Adrenal gland (tissue), 12 donors: Measurements from ENCODE around the gene KCNK2. TPM values are rescaled to one million over a fixed set of nuclear protein-coding genes. Genes with fewer than 3 reads are reported as not detected.

Experiments used
- DNase-seq, 7 donors: peaks; one replicate each; pipeline ENCODE4 v3.0.0-alpha.2; 2019 to 2020
- H3K27ac ChIP-seq, 5 donors: fragments of 200-600 bp; sonication (generic) in 4 of 5; 1 replicate in 3 of 5; 2 replicates in 2 of 5; pipeline versions ENCODE4 v1.5.1 to v1.8.0; 2016 to 2020; ENCODE audit warnings: mild to moderate bottlenecking in 1 of 5
- H3K27me3 ChIP-seq: fragments of 200-600 bp; 2 replicates; pipeline ENCODE4 v1.8.0; 2021
- H3K36me3 ChIP-seq, 2 donors: fragments of 200-600 bp; replicated peaks in 1 of 2; 1 replicate in 1 of 2; 2 replicates in 1 of 2; pipeline versions ENCODE4 v1.5.1 to v1.8.0; 2018 to 2022
- H3K4me1 ChIP-seq, 2 donors: fragments of 200-600 bp; replicated peaks in 1 of 2; 1 replicate in 1 of 2; 2 replicates in 1 of 2; pipeline versions ENCODE4 v1.5.1 to v1.8.0; 2018 to 2021
- H3K4me3 ChIP-seq, 4 donors: fragments of 200-600 bp; sonication (generic) in 3 of 4; one replicate each; pipeline ENCODE4 v1.5.1; 2016 to 2018
- H3K9me3 ChIP-seq, 3 donors: fragments of 200-600 bp; sonication (generic) in 1 of 3; replicated peaks in 1 of 3; 1 replicate in 2 of 3; 2 replicates in 1 of 3; pipeline versions ENCODE4 v1.5.1 to v1.8.0; 2016 to 2021
- CTCF ChIP-seq, 6 experiments: fragments of 450-650 bp in 4 of 6; fragments of 200-600 bp in 2 of 6; sonication (generic) in 1 of 6; IDR thresholded peaks; 1 replicate in 5 of 6; 2 replicates in 1 of 6; pipeline versions ENCODE4 v1.5.1 to v1.8.0; 2016 to 2021; ENCODE audit warnings: antibody characterized with exemption in 6 of 6, mild to moderate bottlenecking in 2 of 6, moderate library complexity in 1 of 6
- POLR2A ChIP-seq, 2 donors: fragments of 450-650 bp; IDR thresholded peaks; one replicate each; pipeline ENCODE4 v1.6.1; 2017; ENCODE audit warnings: antibody characterized with exemption in 2 of 2, mild to moderate bottlenecking in 2 of 2, moderate library complexity in 1 of 2
- WGBS, 4 donors: extraction: QIAGEN DNeasy Blood & Tissue Kit in 2 of 4; methylation state at CpG; one replicate each; pipeline versions ENCODE4 v1.1.5 to v1.1.7; 2013 to 2017; 5-methylcytosine and 5-hydroxymethylcytosine counted together
- intact Hi-C, 2 donors: fragments of 100-400 bp; cut with DNase I; formaldehyde crosslinking; loops; one replicate each; pipeline versions ENCODE4 v1.14.1 to v1.15.0; 2022 to 2023
- polyA plus RNA-seq, 3 donors: library from polyadenylated mRNA; stranded (reverse); fragments of 200-250 nt in 2 of 3; fragments of 350-450 nt in 1 of 3; fragmentation: Illumina TruSeq in 1 of 3; extraction: RNeasy Lipid Tissue Mini Kit (QIAGEN cat#74804) in 1 of 3; gene quantifications; one replicate each; pipeline ENCODE4 v1.2.3, GENCODE V29; 2013 to 2014
- total RNA-seq, 9 donors: library from RNA; depleted of rRNA in 4 of 9; stranded (reverse); fragments of >200 nt in 4 of 9; fragments of 120-200 nt in 1 of 9; fragmentation: NEBNext Ultra II Directional in 1 of 9; extraction: Animal tissue kit (Norgen Biotek cat#: 25700) in 1 of 9; gene quantifications; one replicate each; pipeline versions ENCODE4 v1.1.0 to v1.2.4, GENCODE V29; 2013 to 2023
- donor health status: healthy with polysubstance abuse.
- donor health status: Bipolar disorder and iron deficiency.
- donor health status: DM: yes; HTN: yes; CAD: no.
- donor health status: DM: no; HTN: no; CAD: no.
- donor health status: DM: no; HTN: no; CAD: no.
- donor health status: DM: yes; HTN: yes; CAD: no.

KCNK2 gene
- total and polyA plus RNA-seq, 12 donors: 13.8 to 138 (median 82.9) TPM

GRCh38 chr1:215219372-215219771, 136.8 kb downstream of the KCNK2 start:
- Histone ChIP-seq H3K9me3 (no peaks in the 10 kb centered on the region), H3K27me3 (no peaks in the 10 kb centered on the region), H3K4me3 (no peak overlapping the region), H3K4me1 (no peaks in the 10 kb centered on the region), H3K27ac (no peak overlapping the region), H3K36me3 (no peaks in the 10 kb centered on the region)
- intact Hi-C loops: no loop called here
- TF ChIP-seq CTCF (IDR thresholded peaks at IDR 0.05) (no peak), POLR2A (IDR thresholded peaks at IDR 0.05) (no peak)
- no peak for DNase-seq

- no peak for DNase-seq
- no peak overlapping the region for H3K4me3 ChIP-seq
- H3K36me3 ChIP-seq: no peaks in the 10 kb centered on the region
- no peaks in the 10 kb centered on the region for H3K27me3 ChIP-seq
- intact Hi-C loops: no loop called here
- no peak overlapping the region for H3K27ac ChIP-seq
- no peaks in the 10 kb centered on the region for H3K9me3 ChIP-seq
- 89 to 96% (median 93%) methylated on average over 4 of the region's 4 CpGs for WGBS, 4 donors
- TF ChIP-seq CTCF (IDR thresholded peaks at IDR 0.05) (no peak), POLR2A (IDR thresholded peaks at IDR 0.05) (no peak)
- no peaks in the 10 kb centered on the region for H3K4me1 ChIP-seq
These were observed 137.8 kb downstream of the KCNK2 start for GRCh38 chr1:215220346-215220745.

GRCh38 chr1:215226757-215227156, 144.2 kb downstream of the KCNK2 start:
- no peaks in the 10 kb centered on the region for H3K36me3 ChIP-seq
- WGBS, 4 donors: 86 to 94% (median 90%) methylated on average over 2 of the region's 2 CpGs
- H3K27ac ChIP-seq: no peak overlapping the region
- no peaks in the 10 kb centered on the region for H3K4me1 ChIP-seq
- no peak for DNase-seq
- no peak overlapping the region for H3K4me3 ChIP-seq
- no peak for TF ChIP-seq POLR2A (IDR thresholded peaks at IDR 0.05)
- TF ChIP-seq CTCF (IDR thresholded peaks at IDR 0.05): no peak
- intact Hi-C loops: no loop called here
- H3K9me3 ChIP-seq: no peaks in the 10 kb centered on the region
- no peaks in the 10 kb centered on the region for H3K27me3 ChIP-seq

- Histone ChIP-seq H3K9me3 (no peaks in the 10 kb centered on the region), H3K4me3 (no peak overlapping the region), H3K4me1 (no peaks in the 10 kb centered on the region), H3K27me3 (no peaks in the 10 kb centered on the region), H3K36me3 (no peaks in the 10 kb centered on the region), H3K27ac (no peak overlapping the region)
- TF ChIP-seq POLR2A (IDR thresholded peaks at IDR 0.05): no peak
- intact Hi-C loops: no loop called here
- WGBS, 4 donors: 84 to 87% (median 87%) methylated on average over 6 of the region's 6 CpGs
- no peak for DNase-seq
These were observed 145.7 kb downstream of the KCNK2 start for GRCh38 chr1:215228193-215228592.

- H3K4me1 ChIP-seq: no peaks in the 10 kb centered on the region
These were observed 158.9 kb downstream of the KCNK2 start for GRCh38 chr1:215241451-215241850.

More at GRCh38 chr1:215241451-215241850, 158.9 kb downstream of the KCNK2 start:
- Histone ChIP-seq H3K27ac (no peak overlapping the region), H3K27me3 (no peaks in the 10 kb centered on the region), H3K9me3 (no peaks in the 10 kb centered on the region), H3K4me3 (no peak overlapping the region), H3K36me3 (no peaks in the 10 kb centered on the region)
- 86 to 93% (median 90%) methylated on average over 3 of the region's 3 CpGs for WGBS, 4 donors
- TF ChIP-seq CTCF (IDR thresholded peaks at IDR 0.05): no peak
- TF ChIP-seq POLR2A (IDR thresholded peaks at IDR 0.05): no peak
- DNase-seq: no peak
- intact Hi-C loops: no loop called here
